Panc1 (cell line): ENCODE measurements around the gene COL6A3. TPM values are rescaled to one million over a fixed set of nuclear protein-coding genes. Genes with fewer than 3 reads are reported as not detected.

Experiments
- ATAC-seq: fragments of 200-7000 bp; cut with Tn5 transposase; 2 replicates; pipeline ENCODE4 v1.9.1; 2020; ENCODE audit warnings: mild to moderate bottlenecking, moderate library complexity
- BruUV-seq: library from RNA; stranded (reverse); fragments of 400-500 nt; replicated peaks from 2 replicates; lab custom pipeline; 2021; lab: Mats Ljungman, UMichigan
- CTCF ChIA-PET: fragments of 300-600 bp; sonication (Branson Sonifier 250); formaldehyde crosslinking; loops from one replicate; lab custom pipeline; 2022; ENCODE audit warnings: antibody characterized with exemption; lab: Charles Lee
- POLR2A ChIA-PET: fragments of 300-600 bp; sonication (Branson Sonifier 250); formaldehyde crosslinking; loops from one replicate; lab custom pipeline; 2022; ENCODE audit warnings: antibody characterized with exemption; lab: Charles Lee
- DNase-seq: peaks from one replicate; pipeline ENCODE4 v3.0.0-alpha.2; 2010; ENCODE audit warnings: low read depth, low spot score
- H3K27ac ChIP-seq: 2 replicates; pipeline ENCODE4 v1.5.1; 2011; ENCODE audit warnings: mild to moderate bottlenecking, low read length, inconsistent platforms
- H3K27me3 ChIP-seq: fragments of 200-500 bp; sonication (Bioruptor generic); 2 replicates; pipeline ENCODE4 v1.6.0; 2014; ENCODE audit warnings: low read length, inconsistent platforms; ENCODE audit not compliant: control insufficient read depth, insufficient read depth
- H3K36me3 ChIP-seq: fragments of 200-500 bp; sonication (Bioruptor generic); 2 replicates; pipeline ENCODE4 v1.5.1; 2014; ENCODE audit warnings: inconsistent platforms, mild to moderate bottlenecking, low read length, moderate library complexity; ENCODE audit not compliant: control insufficient read depth, insufficient read depth
- H3K4me1 ChIP-seq: 2 replicates; pipeline ENCODE4 v1.5.1; 2011; ENCODE audit warnings: inconsistent platforms, mild to moderate bottlenecking, low read length, moderate library complexity; ENCODE audit not compliant: control insufficient read depth, insufficient read depth
- H3K4me3 ChIP-seq, 2 experiments: 2 replicates each; pipeline ENCODE4 v1.5.1; 2011 to 2012; ENCODE audit warnings: low read depth in 2 of 2, low read length in 2 of 2, mild to moderate bottlenecking in 2 of 2, inconsistent platforms in 1 of 2, moderate library complexity in 1 of 2
- H3K9me3 ChIP-seq: fragments of 200-500 bp; sonication (Bioruptor generic); 2 replicates; pipeline ENCODE4 v1.5.1; 2014; ENCODE audit warnings: low read depth, mild to moderate bottlenecking, inconsistent platforms, low read length, moderate library complexity; ENCODE audit not compliant: control insufficient read depth, insufficient read depth
- CTCF ChIP-seq: fragments of 450-650 bp; IDR thresholded peaks from 2 replicates; pipeline ENCODE4 v1.5.1; 2017; ENCODE audit warnings: mild to moderate bottlenecking
- POLR2AphosphoS5 ChIP-seq: IDR thresholded peaks from 2 replicates; pipeline ENCODE4 v1.6.1; 2012; ENCODE audit warnings: mild to moderate bottlenecking, low read depth, low read length, moderate library complexity
- SIN3A ChIP-seq: IDR thresholded peaks from 2 replicates; pipeline ENCODE4 v1.6.1; 2012; ENCODE audit warnings: low read depth, mild to moderate bottlenecking, low read length, moderate library complexity, borderline replicate concordance; ENCODE audit not compliant: insufficient read depth
- TCF7L2 ChIP-seq: IDR thresholded peaks from 2 replicates; pipeline ENCODE4 v1.6.1; 2011; ENCODE audit warnings: mild to moderate bottlenecking, low read depth, low read length, inconsistent platforms
- in situ Hi-C: cut with HindIII; loops from 2 replicates; pipeline ENCODE4 v1.10.0; 2016; ENCODE audit warnings: low sequenced_read_pairs, low pct_unique_long_range_greater_than_20kb
- intact Hi-C: fragments of 100-400 bp; cut with micrococcal nuclease; formaldehyde crosslinking; loops from one replicate; pipeline ENCODE4 v1.10.0; 2022; ENCODE audit not compliant: unreplicated experiment
- total RNA-seq: library from RNA; stranded (reverse); gene quantifications from one replicate; pipeline ENCODE4 v1.2.1, GENCODE V29; 2021; ENCODE audit not compliant: unreplicated experiment
- TF ChIP-seq, protein P1 (sequence below), 2 experiments: IDR thresholded peaks; 2 replicates each; pipeline ENCODE4 v1.6.1; 2011 to 2012; ENCODE audit warnings: low read depth in 2 of 2, control low read depth in 1 of 2, low read length in 1 of 2, mild to moderate bottlenecking in 1 of 2, moderate library complexity in 1 of 2; ENCODE audit not compliant: insufficient read depth in 1 of 2

COL6A3 gene
- total RNA-seq, 1 experiment from 2014 or later = 0.69 TPM

- H3K9me3 ChIP-seq = no peaks in the 10 kb centered on the region
- H3K27ac ChIP-seq = no peak overlapping the region
- intact Hi-C loops = no loop called here
- ChIA-PET POLR2A (no interaction called here), CTCF (no interaction called here)
- ATAC-seq (no peak), DNase-seq (no peak)
- TF ChIP-seq POLR2AphosphoS5 = no peak
- TF ChIP-seq CTCF = no peak
- no peak for TF ChIP-seq SIN3A
- TF ChIP-seq, protein P1, sequence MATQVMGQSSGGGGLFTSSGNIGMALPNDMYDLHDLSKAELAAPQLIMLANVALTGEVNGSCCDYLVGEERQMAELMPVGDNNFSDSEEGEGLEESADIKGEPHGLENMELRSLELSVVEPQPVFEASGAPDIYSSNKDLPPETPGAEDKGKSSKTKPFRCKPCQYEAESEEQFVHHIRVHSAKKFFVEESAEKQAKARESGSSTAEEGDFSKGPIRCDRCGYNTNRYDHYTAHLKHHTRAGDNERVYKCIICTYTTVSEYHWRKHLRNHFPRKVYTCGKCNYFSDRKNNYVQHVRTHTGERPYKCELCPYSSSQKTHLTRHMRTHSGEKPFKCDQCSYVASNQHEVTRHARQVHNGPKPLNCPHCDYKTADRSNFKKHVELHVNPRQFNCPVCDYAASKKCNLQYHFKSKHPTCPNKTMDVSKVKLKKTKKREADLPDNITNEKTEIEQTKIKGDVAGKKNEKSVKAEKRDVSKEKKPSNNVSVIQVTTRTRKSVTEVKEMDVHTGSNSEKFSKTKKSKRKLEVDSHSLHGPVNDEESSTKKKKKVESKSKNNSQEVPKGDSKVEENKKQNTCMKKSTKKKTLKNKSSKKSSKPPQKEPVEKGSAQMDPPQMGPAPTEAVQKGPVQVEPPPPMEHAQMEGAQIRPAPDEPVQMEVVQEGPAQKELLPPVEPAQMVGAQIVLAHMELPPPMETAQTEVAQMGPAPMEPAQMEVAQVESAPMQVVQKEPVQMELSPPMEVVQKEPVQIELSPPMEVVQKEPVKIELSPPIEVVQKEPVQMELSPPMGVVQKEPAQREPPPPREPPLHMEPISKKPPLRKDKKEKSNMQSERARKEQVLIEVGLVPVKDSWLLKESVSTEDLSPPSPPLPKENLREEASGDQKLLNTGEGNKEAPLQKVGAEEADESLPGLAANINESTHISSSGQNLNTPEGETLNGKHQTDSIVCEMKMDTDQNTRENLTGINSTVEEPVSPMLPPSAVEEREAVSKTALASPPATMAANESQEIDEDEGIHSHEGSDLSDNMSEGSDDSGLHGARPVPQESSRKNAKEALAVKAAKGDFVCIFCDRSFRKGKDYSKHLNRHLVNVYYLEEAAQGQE (IDR thresholded peaks at IDR 0.05; ENCODE audit: insufficient read depth in 1 of 2, low read depth in 2 of 2, low read length in 1 of 2) = no peak
- no peak for TF ChIP-seq TCF7L2
- no peaks in the 10 kb centered on the region for H3K27me3 ChIP-seq
- no TSS peak for BruUV-seq
- no peak overlapping the region for H3K4me3 ChIP-seq
- H3K4me1 ChIP-seq = no peaks in the 10 kb centered on the region
- no peaks in the 10 kb centered on the region for H3K36me3 ChIP-seq
- in situ Hi-C loops = no loop called here
Measured at GRCh38 chr2:237388036-237388435, 25.9 kb downstream of the COL6A3 start.

- BruUV-seq = no TSS peak
- ATAC-seq (no peak), DNase-seq (no peak)
- Histone ChIP-seq H3K9me3 (no peaks in the 10 kb centered on the region), H3K27ac (no peak overlapping the region), H3K27me3 (no peaks in the 10 kb centered on the region), H3K4me3 (no peak overlapping the region), H3K4me1 (no peaks in the 10 kb centered on the region), H3K36me3 (no peaks in the 10 kb centered on the region)
- in situ Hi-C loops (no loop called here), intact Hi-C loops (no loop called here)
- ChIA-PET CTCF (no interaction called here), POLR2A (no interaction called here)
- TF ChIP-seq, protein P1 (IDR thresholded peaks at IDR 0.05; ENCODE audit: insufficient read depth in 1 of 2, low read depth in 2 of 2, low read length in 1 of 2) = no peak
- no peak for TF ChIP-seq POLR2AphosphoS5
- no peak for TF ChIP-seq CTCF
- TF ChIP-seq TCF7L2 = no peak
- no peak for TF ChIP-seq SIN3A
Measured at GRCh38 chr2:237384672-237385020, 29.3 kb downstream of the COL6A3 start.
